IMR-90 (cell line): ENCODE data around the gene COL18A1.

Experiments
- CEBPB ChIP-seq: IDR thresholded peaks from 2 replicates; pipeline ENCODE4 v1.6.1; 2012; ENCODE audit warnings: low read depth, low read length, improper control_type of control experiment
- CHD1 ChIP-seq: IDR thresholded peaks from 2 replicates; pipeline ENCODE4 v1.6.1; 2012; ENCODE audit warnings: low read depth, low read length, improper control_type of control experiment
- CTCF ChIP-seq: conservative IDR thresholded peaks from 2 replicates; pipeline ENCODE4 v1.5.1; 2012; ENCODE audit warnings: mild to moderate bottlenecking, low read depth, low read length, improper control_type of control experiment
- ELK1 ChIP-seq: fragments of 150-350 bp; IDR thresholded peaks from 2 replicates; pipeline ENCODE4 v1.6.1; 2016; ENCODE audit warnings: low read depth, mild to moderate bottlenecking, low read length, moderate library complexity, borderline replicate concordance
- FOS ChIP-seq: fragments of 150-350 bp; IDR thresholded peaks from 2 replicates; pipeline ENCODE4 v1.6.1; 2016; ENCODE audit warnings: low read depth, low read length
- MAFK ChIP-seq: IDR thresholded peaks from 2 replicates; pipeline ENCODE4 v1.6.1; 2012; ENCODE audit warnings: low read depth, low read length, improper control_type of control experiment
- MXI1 ChIP-seq: IDR thresholded peaks from 2 replicates; pipeline ENCODE4 v1.6.1; 2012; ENCODE audit warnings: low read depth, mild to moderate bottlenecking, low read length, moderate library complexity, borderline replicate concordance
- NFE2L2 ChIP-seq: fragments of 150-350 bp; IDR thresholded peaks from 2 replicates; pipeline ENCODE4 v1.6.1; 2016; ENCODE audit warnings: low read depth, mild to moderate bottlenecking, low read length
- POLR2A ChIP-seq: IDR thresholded peaks from 2 replicates; pipeline ENCODE4 v1.6.1; 2012; ENCODE audit warnings: mild to moderate bottlenecking, low read depth, low read length
- RAD21 ChIP-seq: IDR thresholded peaks from 2 replicates; pipeline ENCODE4 v1.6.1; 2012; ENCODE audit warnings: low read length, improper control_type of control experiment
- RCOR1 ChIP-seq: IDR thresholded peaks from 2 replicates; pipeline ENCODE4 v1.6.1; 2012; ENCODE audit warnings: mild to moderate bottlenecking, low read length, improper control_type of control experiment; ENCODE audit not compliant: insufficient replicate concordance
- RFX5 ChIP-seq: IDR thresholded peaks from 2 replicates; pipeline ENCODE4 v1.8.0; 2012; ENCODE audit warnings: low read depth, mild to moderate bottlenecking, low read length, moderate library complexity
- SMC3 ChIP-seq: fragments of 150-350 bp; IDR thresholded peaks from 2 replicates; pipeline ENCODE4 v1.6.1; 2016; ENCODE audit warnings: low read depth, mild to moderate bottlenecking, antibody characterized with exemption, low read length, moderate library complexity
- USF2 ChIP-seq: fragments of 150-350 bp; IDR thresholded peaks from 2 replicates; pipeline ENCODE4 v1.6.1; 2017; ENCODE audit warnings: mild to moderate bottlenecking, antibody characterized with exemption, low read length, low read depth

GRCh38 chr21:45449658-45450422, 44.9 kb downstream of the COL18A1 start:
- TF ChIP-seq POLR2A (no peak), CTCF (no peak), CEBPB (no peak), RFX5 (no peak), SMC3 (no peak), USF2 (no peak), MAFK (no peak), MXI1 (no peak), NFE2L2 (no peak), CHD1 (no peak), RCOR1 (no peak), ELK1 (no peak), FOS (no peak), RAD21 (no peak)
